Measurements from ENCODE around the gene KCNQ1.

The KCNQ1 gene

DNA sequence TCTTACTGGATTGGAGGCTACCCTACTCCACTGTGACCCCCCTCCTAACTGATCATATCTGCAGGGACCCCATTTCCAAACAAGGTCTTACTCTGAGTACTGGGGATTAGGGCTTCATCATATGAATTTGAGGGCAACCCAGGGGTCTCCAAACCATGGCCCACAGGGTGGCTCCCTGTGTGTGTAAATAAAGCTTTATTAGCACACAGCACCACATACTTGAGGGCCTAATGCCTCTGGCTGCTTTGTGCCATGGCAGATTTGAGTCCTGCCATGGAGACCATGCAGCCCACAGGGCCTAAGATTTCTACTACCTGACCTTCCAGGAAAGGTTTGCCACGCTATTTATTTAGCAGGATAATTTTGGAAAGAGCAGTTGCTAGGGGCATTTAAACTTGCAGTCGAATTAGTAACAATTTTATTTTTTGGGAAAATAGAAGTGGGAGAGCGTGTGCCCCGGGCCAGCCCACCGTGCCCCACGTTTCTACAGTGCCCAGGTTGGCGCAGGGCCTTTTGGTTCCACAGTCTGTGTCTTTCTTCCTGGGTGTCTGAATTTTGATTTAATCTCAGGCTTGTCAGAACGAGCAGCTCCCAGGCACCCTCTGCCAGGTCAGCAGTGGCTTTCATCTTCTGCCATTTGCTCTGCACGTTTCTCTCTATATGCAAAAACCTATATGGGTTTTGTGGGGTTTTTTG, 92.3 kb downstream of the KCNQ1 start:
- DNase-seq (ENCODE audit: insufficient read length, low spot score) (no peak), FAIRE-seq (no peak)
- TF ChIP-seq, protein P1, sequence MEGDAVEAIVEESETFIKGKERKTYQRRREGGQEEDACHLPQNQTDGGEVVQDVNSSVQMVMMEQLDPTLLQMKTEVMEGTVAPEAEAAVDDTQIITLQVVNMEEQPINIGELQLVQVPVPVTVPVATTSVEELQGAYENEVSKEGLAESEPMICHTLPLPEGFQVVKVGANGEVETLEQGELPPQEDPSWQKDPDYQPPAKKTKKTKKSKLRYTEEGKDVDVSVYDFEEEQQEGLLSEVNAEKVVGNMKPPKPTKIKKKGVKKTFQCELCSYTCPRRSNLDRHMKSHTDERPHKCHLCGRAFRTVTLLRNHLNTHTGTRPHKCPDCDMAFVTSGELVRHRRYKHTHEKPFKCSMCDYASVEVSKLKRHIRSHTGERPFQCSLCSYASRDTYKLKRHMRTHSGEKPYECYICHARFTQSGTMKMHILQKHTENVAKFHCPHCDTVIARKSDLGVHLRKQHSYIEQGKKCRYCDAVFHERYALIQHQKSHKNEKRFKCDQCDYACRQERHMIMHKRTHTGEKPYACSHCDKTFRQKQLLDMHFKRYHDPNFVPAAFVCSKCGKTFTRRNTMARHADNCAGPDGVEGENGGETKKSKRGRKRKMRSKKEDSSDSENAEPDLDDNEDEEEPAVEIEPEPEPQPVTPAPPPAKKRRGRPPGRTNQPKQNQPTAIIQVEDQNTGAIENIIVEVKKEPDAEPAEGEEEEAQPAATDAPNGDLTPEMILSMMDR (IDR thresholded peaks at IDR 0.05; ENCODE audit: insufficient read depth, missing control alignments), result no peak

DNA sequence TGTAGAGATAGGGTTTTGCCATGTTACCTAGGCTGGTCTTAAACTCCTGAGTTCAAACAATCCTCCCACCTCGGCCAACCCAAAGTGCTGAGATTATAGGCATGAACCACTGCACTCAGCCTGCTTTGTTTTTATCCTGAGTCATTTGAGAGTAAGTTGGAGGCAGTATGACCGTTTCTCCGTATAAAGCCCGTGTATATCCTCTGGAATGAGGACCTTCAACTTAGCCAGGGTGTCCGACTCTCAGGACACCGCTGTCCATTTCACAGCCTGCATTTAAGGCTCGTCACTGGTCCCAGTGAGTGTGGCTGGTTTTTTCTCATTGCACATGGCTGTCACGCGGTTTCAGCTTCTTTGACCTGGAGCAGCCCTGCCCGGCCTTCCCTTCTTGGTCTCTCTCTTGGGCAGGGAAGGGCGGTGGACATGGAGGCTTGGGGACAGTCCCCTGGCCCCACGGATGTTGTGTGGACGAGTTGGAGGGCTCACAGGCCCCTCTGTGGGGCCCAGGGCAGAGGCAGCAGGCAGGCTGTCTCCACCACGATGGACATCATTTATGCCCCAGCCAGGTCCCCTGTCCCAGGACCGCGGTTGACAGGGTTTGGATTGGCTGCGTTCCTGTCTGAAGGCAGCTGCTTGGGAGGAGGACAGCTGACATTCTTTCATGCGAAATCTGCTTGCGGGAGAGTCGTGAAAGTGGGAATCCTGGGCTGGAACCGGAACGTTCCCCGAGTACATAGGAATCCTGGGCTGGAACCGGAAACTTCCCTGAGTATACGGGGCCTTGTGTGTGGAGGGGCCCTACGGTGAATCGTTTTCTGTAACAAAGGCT, 93.3 kb downstream of the KCNQ1 start:
- DNase-seq (ENCODE audit: insufficient read length, low spot score) (no peak), FAIRE-seq (no peak)

GRCh38 chr11:2538951-2539350, 94.1 kb downstream of the KCNQ1 start:
- TF ChIP-seq, protein P1 (IDR thresholded peaks at IDR 0.05; ENCODE audit: insufficient read depth, missing control alignments), result no peak

More for the DNA sequence above, 93.3 kb downstream of the KCNQ1 start:
- TF ChIP-seq, protein P1 (IDR thresholded peaks at IDR 0.05; ENCODE audit: insufficient read depth, missing control alignments), result no peak

GRCh38 chr11:2539371-2540222, 94.8 kb downstream of the KCNQ1 start:
- no peak for FAIRE-seq
- no peak for DNase-seq (ENCODE audit: insufficient read length, low spot score)
- TF ChIP-seq, protein P1 (IDR thresholded peaks at IDR 0.05; ENCODE audit: insufficient read depth, missing control alignments), result no peak

More at GRCh38 chr11:2538951-2539350, 94.1 kb downstream of the KCNQ1 start:
- FAIRE-seq (no peak), DNase-seq (ENCODE audit: insufficient read length, low spot score) (no peak)

DNA sequence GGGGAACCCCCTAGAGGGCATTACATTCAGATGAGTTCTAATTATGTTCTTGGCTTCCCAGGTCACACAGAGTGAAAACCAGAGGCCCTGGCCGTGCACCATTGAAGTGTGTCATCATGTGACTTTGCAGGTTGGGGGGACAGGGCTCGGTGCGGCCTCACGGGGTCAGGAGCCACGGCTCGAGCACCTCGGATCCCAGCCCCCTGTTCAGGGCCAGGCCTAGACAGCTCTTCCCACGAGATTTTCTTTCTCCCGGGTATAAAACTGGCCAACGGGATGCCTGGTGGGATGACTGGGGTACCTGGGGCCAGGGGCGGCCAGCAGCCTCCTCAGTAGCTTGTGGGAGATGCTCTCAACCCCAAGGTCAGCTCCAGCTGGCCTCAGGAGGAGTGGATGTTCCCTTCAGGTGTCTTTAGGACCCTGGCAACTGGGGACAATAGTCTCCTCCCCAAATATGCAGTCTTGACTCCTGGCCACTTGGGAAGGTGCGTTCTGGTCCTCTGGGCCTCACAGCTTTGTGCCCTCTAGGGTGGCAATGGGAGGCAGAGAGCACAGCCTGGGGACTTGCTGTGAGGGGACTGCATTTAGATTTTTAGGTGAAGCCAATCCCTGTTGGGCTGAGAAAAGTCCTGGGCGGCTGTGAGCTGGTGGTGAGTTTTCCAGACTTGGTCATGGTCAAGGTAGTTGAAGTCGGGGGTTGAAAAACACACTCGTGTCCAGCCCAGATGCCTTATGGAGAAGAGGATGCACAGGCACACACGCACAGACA, 95.6 kb downstream of the KCNQ1 start:
- FAIRE-seq, result no peak

More for the DNA sequence above, 95.6 kb downstream of the KCNQ1 start:
- TF ChIP-seq, protein P1 (IDR thresholded peaks at IDR 0.05; ENCODE audit: insufficient read depth, missing control alignments), result no peak
- no peak for DNase-seq (ENCODE audit: insufficient read length, low spot score)
